Measurements from ENCODE around the gene CARMIL1.
"Not testable (repeated sequence)": the region's sequence is repeated elsewhere in the genome, so short reads cannot be mapped to it uniquely, and the experiment has no call there.

CARMIL1 gene

GRCh38 chr6:25414755-25415154 is 135.6 kb downstream of the CARMIL1 start:
- no peak for DNase-seq

GRCh38 chr6:25415274-25415673 is 136.1 kb downstream of the CARMIL1 start:
- DNase-seq = no peak

GRCh38 chr6:25415701-25416100 is 136.5 kb downstream of the CARMIL1 start:
- no peak for DNase-seq

DNA sequence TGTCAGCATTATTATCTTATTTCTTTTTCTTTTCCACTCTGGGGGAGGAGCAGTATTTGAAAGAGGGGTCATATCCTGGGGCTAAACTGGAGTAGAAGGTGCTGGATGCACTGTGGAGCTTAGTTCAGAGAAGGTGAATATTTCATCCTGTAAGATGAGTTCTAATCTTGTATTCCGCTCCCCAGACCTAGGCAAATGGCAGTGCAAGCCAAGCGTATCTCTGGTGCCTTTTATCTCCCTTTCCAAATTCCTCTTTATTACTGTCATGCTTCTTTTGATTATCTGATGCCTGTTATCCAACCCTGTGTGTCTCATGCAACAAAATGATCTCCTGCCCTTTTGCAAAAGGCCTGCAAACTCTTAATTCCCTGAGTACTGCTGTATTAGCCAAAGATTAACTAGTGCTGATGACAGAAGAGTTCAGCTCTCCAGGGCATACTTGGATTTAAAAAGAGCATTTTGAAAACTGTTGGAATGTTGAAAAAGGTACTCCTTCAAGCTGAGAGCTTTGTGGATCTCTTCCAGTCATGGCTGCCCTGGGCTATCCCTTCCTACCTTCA is 138.0 kb downstream of the CARMIL1 start:
- no peak for DNase-seq

DNA sequence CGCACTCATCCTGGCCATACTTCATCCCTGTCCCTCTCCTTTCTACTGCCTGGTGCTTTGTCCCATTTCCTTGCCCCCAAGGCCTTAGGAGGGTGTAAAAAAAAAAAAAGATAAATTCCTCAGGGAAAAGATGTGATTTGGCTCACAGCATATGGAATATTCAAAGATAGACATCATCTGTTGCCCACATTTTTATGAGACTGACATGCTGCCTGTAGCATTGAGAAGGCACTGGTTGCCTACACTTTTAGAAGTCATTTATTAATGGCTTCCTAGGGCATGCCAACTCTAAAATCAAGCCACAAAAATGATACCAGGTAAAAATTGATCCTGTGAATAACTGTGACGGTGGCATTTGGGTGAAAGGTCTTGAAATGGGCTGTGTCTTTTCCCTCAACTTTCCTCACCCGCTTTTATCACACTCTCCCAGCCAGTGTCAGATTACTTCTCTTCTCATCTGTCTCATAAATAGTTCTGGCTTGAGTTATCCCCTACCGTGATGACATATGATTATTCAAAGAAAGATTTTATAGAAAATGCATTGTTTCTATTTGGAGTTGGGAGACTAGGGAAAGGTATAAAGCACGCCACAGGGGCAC is 139.4 kb downstream of the CARMIL1 start:
- DNase-seq = no peak

GRCh38 chr6:25419879-25420278 is 140.7 kb downstream of the CARMIL1 start:
- no peak for DNase-seq

GRCh38 chr6:25423358-25423757 is 144.2 kb downstream of the CARMIL1 start:
- DNase-seq = no peak

DNA sequence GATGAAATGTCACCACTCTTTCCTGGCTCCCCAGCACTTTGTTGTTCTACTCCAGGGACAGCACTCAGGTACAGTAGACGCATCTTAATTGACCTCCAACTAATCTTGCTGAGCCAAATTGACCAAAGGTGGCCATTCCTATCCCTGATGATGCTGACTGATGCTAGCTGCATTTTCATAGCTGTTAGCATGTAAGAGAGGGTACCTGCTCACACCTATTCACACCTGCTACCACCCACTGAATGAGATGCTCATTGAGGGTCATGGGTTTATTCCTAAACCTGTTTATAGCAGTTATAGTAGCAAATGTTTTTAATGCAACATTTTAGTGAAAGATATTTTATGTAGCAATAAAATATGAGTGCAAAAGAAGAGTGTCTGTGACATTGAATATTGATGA is 145.1 kb downstream of the CARMIL1 start:
- no peak for DNase-seq

DNA sequence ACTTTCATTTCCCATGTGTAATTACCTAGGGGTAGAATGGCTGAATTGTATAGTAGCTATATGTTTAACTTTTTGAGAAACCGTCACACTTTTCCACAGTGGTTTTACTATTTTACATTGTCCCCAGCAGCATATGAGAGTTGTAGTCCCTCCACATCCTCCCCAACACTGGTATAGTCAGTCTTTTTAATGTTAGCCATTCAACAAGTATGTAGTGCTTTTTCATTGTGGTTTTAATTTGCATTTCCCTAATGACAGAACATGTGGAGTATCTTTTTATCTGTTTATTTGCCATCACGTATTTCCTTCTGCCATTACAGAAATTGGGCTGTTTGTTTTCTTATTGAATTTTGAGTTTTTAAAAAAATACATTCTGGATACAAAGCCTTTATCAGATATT is 148.4 kb downstream of the CARMIL1 start:
- DNase-seq = no peak

GRCh38 chr6:25428758-25429317 is 149.7 kb downstream of the CARMIL1 start:
- DNase-seq = no peak

DNA sequence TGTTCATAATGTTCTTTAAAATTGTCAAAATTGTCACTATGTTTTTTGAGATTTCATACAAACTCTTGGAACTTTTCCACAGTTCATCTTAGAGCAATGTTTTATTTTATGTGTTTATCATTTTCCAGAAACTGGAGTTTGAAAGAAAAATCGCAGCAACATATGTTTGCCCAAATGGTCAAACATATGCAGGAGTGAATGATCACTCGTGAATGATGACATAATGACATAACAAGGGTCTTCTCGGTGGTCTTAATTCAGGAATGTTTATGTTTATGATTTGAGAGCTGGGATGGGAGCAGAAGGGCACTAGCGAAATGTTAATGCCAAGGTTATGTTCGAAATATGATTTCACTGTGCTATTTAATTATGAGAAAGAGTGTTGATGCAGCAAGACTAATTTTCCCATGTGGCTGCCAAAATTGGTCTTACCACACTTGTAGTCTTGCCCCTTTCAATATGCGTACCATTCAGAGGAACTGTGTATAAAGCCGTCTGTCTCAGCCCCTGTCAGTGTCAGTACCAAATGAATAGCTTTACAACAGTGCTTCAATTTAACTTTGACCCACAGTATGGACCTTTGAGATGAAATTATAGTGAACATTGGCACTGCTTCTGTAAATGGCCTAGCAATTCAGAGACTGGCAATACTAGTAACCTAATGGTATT is 152.3 kb downstream of the CARMIL1 start:
- DNase-seq = no peak

GRCh38 chr6:25431975-25432307 is 152.8 kb downstream of the CARMIL1 start:
- DNase-seq = no peak

GRCh38 chr6:25434921-25435320 is 155.7 kb downstream of the CARMIL1 start:
- DNase-seq = no peak

GRCh38 chr6:25435416-25435985 is 156.3 kb downstream of the CARMIL1 start:
- DNase-seq = no peak

GRCh38 chr6:25436760-25437159 is 157.6 kb downstream of the CARMIL1 start:
- DNase-seq = no peak

GRCh38 chr6:25439368-25439767 is 160.2 kb downstream of the CARMIL1 start:
- no peak for DNase-seq

GRCh38 chr6:25441663-25442270 is 162.6 kb downstream of the CARMIL1 start:
- no peak for DNase-seq

- no peak for DNase-seq
Observed at GRCh38 chr6:25442898-25443297, 163.7 kb downstream of the CARMIL1 start.

GRCh38 chr6:25444521-25444920 is 165.3 kb downstream of the CARMIL1 start:
- not testable (repeated sequence) for DNase-seq

GRCh38 chr6:25446830-25447569 is 167.8 kb downstream of the CARMIL1 start:
- DNase-seq = no peak

DNA sequence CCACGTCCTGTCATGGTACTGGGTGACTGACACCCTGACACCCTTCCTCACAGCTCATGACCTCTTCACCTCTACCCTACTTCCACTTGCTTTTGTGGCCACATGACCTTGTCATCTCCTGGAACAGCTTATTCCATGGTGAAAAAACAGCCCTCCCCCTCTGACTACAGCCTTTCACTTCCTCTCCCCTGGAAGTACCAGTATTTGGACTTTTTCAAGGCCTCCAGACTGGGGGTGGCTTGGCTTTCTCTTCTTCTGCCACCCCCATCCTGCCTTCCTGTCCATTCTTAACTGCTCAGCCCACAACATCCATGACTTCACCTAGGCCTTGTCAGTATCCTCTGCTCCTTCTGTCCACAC is 168.4 kb downstream of the CARMIL1 start:
- peak; percentile 55 for DNase-seq

GRCh38 chr6:25448965-25449538 is 169.9 kb downstream of the CARMIL1 start:
- DNase-seq = no peak

GRCh38 chr6:25449774-25450173 is 170.6 kb downstream of the CARMIL1 start:
- DNase-seq = no peak
